Stimulated activated CD8-positive, alpha-beta memory T cell treated with anti-CD3 and anti-CD28 coated beads, Interleukin-7, amount 100 ng/mL, for 24 hours (primary cell): ENCODE data around the gene PDXP.
"Not testable (repeated sequence)": the region's sequence is repeated elsewhere in the genome, so short reads cannot be mapped to it uniquely, and the experiment has no call there.

Experiments
- DNase-seq: peaks from one replicate; pipeline ENCODE4 v3.0.0-alpha.2; 2020; ENCODE audit warnings: low read depth

The PDXP gene

DNA sequence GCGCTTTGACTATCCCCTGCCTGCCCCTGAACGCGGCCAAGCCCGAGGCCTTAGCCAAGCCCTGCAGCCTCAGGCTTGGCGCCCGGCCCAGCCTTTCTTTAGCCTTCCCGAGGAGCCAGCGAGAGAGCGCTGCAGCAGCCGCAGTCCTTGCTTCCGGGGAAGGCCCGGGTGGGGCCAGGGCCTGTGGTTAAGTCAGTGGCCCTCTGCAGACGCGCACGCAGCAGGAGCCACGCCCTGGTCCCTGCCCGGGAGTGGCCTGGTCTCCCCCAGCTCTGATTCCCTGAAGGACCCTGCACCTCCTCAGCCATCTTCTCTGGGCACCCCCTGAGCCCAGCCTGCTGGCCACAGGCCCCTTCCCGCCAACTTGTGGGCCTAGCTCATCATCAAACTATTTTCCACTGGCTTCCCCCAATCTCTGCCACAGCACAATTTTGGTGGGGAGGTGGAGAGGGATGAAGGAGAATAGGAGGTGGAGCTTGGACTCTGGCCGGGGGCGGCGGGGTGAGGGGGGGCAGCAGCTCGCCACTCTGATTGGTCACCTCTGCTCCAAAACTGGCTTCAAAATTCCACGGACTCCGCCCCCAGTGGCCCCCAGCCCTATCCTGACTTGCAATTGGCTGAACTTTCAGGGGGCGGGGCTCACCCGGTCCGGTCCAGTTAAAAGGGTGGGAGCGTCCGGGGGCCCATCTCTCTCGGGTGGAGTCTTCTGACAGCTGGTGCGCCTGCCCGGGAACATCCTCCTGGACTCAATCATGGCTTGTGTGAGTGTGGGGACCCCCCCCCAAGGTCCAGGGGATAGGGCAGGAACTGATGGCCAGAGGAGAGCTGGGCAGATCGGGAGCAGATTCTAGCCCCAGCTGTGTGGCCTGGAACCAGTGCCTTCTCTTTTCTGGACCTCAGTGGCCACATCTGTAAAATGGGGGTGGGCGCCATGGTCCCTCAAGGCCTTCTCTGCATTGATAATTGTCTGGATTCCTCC lies 16.7 kb downstream of the PDXP start, which contains the start of gene LGALS1:
TSS of gene LGALS1 (plus strand) at position 686 of the 979 bp plus-strand sequence. CDS start at position 753, 67 bp downstream.
- DNase-seq: no peak

DNA sequence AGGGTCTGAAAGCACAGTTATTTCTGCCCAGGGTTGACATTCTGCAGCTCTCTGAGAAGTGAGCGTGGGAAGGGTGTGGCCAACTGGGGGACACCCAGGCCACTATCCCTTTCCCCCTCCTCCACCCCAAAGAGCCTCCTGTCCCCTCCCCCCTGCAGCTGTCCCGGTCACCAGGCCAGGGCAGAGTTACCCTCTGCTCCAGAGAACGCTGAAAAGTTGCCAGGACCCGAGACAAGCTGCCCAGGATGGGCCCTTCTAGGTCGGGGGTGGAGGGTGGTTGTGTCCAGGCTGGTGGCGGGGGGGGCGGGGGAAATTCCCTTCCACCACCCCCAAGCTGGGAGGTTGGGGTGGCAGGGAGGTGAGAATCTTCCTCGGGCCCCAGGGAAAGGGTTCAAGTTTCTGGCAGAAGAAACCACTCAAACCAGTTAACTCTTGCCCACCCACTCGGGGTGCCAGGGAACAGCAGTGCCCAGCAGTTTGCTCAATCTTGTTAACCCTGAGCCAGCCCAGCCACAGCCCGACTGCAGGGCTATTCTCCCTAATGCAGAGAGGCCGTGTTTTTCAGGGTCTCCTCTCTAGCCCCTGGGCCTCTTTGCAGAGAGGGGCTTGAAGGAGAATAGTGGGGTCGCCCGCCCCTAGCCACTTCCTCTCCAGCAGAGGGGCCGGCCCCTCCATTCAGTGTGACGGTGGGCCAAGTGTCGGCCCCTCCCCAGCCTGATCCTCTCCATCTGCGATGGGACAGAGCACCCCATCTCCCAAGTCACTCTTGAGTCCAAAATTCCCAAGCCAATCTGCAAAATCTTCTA lies 17.6 kb downstream of the PDXP start:
- DNase-seq: no peak

DNA sequence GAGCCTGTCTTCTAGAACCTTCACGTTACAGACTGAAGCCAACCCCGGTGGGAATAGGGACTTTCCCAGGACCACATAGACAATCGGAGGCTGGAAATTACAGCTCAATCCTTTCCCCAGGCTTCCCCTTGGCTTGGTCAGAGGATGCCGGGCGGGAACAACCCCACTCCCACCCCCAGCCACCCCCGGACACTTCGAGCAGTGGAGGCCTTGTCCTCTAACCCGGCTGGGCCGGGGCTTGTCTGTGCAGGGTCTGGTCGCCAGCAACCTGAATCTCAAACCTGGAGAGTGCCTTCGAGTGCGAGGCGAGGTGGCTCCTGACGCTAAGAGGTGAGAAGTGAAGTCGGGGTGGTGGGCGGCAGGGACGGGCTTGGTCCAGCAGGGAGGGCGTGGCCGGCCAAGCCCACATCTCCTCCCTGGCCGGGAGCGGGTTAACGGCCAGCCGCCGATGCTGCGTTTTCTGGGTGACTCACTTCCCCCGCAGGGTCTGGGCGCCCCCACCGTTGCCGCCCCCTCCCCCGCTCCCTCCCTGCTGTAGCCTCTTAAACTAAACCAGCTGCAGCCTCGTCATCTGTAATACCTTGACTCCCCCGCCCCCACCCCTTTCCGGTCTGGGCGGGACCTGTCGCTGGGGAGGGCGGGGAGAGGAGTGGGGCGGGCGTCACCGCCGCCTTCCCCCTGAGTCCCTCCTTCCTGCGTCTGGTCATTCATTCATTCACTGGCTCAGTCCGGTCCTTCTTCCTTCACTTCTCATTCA lies 18.4 kb downstream of the PDXP start:
- DNase-seq: peak; percentile 82

DNA sequence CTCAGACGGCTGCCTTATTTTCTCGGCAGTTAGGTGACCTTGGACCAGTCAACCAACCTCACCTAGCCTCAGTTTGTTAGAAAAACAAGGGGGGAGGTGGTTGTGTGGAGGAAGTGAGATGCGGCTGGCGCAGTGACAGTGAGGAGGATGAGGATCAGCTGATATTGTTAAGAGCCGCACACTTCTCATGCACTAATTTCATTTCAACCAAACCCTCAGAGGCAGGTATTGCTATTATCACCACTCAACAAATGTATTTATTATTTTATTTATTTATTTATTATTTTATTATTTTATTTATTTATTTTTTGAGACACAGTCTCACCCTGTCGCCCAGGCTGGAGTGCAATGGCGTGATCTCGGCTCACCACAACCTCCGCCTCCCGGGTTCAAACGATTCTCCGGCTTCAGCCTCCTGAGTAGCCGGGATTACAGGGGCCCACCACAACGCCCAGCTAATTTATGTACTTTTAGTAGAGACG lies 19.0 kb downstream of the PDXP start:
- no peak for DNase-seq

DNA sequence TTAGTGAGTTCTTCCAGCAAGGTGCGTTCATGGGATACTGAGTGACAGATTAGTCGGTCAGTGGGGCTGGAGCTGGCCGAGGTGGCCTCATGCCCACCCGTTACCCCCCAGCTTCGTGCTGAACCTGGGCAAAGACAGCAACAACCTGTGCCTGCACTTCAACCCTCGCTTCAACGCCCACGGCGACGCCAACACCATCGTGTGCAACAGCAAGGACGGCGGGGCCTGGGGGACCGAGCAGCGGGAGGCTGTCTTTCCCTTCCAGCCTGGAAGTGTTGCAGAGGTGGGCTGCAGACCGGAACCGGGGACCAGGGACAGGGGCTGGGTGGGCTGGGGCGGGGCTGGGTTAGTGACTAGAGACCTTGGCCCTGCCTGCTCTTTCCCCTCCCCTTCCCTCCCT lies 19.8 kb downstream of the PDXP start:
- DNase-seq: no peak

DNA sequence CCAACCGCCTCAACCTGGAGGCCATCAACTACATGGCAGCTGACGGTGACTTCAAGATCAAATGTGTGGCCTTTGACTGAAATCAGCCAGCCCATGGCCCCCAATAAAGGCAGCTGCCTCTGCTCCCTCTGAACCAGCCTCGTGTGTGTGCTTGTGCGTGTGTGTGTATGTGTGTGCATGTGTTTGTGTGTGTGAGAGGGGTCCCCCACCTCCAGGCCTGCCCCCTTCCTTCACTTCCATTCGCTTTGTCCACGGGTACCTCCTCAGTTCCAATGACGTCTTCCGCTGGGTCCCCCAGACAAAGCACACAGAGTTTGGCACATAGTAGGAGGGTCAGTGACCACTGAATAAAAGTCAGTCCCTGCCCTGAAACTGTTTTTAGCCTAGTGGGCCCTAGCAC lies 21.1 kb downstream of the PDXP start:
- no peak for DNase-seq

DNA sequence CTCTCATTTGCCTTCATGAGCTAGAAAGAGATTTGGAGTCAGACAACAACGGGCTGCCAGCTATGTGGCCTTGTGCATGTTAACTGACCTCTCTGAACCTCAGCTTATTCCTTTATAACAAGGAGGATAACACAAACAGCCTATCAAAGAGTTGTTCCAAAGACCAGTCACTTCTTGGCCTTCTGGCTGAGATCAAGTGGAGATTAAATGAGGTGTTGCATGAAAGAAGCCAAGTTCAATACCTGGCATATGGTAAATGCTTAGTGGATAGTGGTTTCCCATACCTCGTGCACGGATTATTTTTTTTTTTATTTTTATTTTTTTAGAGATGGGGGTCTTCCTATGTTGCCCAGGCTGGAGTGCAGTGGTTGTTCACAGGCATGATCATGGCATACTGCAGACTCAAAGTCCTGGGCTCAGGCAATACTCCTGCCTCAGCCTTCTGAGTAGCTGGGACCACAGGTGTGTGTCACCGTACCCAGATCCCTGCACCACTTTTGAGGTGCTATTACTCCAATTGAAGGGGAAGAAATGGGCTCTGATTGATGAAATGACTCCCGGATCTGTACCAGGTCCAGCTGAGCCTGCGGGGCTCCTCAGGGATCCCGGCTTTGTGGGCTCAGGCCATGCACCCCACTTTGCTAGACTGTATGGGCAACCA lies 21.8 kb downstream of the PDXP start:
- DNase-seq: no peak

DNA sequence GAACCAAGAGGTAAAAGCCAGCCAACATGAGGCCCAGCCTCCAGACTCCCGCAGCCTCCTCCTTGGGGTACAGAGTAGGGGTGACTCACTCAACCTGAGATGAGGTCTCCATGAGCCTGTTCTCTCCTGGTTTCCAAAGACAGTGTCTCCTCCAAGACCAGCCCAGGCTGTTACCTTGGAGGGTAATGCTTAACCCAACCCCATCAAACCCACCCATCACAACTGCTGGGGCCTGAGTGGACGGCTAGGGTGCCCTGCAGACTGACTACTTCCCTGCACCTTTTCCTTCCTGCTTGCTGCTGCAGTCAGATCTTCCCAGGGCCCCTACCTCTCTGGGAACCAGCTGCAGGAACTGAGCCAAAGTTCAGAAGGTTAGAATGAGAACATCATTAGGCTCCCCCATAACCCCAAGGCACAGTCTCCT lies 22.5 kb downstream of the PDXP start:
- DNase-seq: no peak

DNA sequence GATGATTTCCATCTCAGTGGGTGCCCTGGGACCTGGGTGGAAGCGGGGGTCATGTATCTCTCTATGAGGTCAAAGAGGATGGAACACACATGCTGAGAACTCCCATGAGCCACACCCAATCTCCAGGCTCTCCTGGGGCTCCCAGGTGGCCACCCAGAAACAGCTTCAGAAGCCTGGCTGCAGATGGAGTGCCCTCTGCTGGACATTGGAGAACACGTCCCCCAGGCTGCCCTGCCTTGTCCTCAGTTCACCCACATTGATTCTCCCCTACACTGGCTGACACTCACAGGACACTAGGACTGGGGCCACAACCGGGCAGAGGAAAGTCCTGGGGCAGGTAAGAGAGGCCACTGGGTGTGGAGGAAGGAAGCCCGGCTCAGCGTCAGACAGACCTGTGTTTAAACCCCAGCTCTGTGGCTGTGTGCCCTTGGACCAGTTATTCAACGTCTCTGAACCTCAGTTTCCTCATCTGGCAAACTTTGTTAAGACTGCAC lies 23.1 kb downstream of the PDXP start:
- peak; percentile 49 for DNase-seq

DNA sequence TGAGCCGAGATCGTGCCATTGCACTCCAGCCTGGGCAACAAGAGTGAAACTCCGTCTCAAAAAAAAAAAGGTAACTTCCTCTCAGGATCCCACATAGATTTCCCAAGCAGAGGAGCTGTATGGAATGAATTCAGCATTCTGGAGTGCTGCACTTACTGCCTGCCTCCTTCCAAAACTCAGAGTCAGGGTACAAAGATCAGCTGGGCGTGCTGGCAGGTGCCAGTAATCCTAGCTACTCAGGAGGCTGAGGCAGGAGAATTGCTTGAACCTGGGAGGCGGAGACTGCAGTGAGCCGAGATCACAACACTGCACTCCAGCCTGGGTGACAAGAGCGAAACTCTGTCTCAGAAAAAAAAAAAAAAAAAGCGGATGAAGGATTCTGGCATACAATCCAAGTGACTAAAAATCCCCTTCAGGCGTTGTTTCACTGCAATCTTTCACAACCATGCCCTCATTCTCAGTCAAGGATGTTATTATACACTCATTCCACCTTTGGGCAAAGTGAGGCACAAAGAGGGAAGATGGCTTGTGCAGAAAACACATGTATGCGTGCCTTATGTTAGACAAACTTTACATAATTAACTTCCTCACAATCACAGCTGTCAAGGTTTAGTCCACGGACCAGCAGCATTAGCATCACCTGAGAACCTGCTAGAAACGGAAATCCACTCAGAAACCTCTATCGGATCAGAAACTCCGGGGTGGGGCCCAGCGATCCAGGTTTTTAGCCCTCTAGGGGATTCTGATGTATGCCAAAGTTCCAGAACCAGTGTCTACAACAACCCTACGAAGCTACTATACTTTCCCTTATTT lies 26.5 kb downstream of the PDXP start:
- no peak for DNase-seq

DNA sequence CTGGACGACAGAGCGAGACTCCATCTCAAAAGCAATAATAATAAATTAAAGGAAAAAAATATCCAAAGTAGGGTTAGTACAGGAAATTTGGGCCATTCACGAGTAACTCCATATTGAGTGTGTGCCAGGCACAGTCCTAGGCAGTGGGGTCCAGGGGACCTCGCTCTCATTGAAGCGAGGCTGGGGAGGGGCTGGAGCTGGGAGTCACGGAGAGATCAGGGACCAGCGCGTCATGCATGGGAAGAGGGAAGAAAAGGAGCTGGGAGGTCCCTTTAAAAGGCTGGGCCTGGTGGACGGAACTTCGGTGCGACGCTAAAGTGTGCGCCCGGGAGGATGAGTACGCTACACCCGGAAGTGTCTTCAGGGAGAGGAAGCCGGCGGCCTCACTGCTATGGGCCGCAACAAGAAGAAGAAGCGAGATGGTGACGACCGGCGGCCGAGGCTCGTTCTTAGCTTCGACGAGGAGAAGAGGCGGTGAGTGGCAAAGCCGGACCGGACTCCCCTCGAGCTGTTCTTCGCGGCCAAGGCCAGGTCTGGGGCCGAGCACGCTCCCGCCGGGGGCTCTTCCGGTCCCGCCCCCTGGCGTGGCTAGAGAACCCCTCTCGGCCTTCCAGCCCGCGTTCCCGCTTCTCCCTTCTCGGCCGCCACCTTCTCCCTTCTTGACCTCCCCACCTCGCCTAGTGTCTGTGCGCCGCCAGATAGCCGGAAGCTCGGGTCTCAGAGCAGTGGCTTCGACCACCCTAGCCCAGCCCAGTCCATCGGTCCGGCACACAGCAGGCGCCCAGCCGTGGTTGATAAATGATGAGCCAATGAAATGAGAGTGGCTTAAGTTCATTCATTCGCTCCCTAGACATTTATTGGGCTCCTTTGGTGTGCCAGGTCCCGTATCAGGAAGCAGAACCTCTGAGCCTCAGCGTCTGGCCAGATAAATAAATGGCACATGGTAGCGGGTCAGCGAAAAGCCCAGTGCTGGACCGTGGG lies 27.8 kb downstream of the PDXP start, which contains the start of gene NOL12:
TSS of gene NOL12 (plus strand) at position 342 of the 981 bp plus-strand sequence. CDS start at position 392, 50 bp downstream.
- DNase-seq: peak; percentile 55

DNA sequence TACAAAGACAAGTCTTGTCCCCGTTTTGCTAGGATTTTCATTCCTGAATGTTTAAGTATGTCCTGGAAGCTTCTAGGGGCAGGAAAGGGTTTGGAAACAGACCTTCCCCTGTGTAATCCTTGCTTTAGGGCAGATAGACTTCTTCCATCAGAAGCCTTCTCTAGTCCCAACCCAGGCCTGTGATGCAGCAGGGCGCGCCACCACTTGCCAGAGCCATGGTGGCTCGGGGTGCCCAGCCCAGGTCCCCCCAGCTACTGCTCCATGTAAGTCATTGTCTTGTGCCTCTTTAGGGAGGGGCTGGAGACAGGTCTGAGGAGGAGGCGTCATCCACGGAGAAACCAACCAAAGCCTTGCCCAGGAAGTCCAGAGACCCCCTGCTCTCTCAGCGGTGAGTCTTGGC lies 31.9 kb downstream of the PDXP start:
- DNase-seq: no peak

DNA sequence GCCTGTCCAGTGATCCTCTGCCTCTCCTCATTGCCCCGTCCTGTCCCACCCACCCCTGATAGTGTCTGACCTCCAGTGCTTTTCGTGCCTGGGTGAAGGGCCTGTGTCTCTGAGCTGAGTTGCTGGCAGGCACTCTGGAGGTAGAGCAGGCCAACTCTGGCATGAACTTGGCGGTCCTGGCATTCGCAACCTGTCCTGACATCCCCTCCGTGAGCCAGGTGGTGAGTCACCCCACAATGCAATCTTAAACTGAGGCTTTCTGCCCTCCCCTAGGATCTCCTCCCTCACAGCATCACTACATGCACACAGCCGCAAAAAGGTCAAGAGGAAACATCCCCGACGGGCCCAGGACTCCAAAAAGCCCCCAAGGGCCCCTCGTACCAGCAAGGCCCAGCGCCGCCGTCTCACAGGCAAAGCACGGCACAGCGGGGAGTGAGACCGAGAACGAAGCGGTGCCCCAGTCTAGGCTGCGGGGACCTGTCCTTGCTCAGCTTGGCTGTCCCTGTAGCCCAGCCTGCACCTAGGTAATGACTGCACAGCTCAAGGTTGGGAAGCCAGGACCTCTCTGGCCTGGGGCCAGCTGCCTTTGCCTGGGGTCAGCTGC lies 32.5 kb downstream of the PDXP start:
- DNase-seq: no peak

DNA sequence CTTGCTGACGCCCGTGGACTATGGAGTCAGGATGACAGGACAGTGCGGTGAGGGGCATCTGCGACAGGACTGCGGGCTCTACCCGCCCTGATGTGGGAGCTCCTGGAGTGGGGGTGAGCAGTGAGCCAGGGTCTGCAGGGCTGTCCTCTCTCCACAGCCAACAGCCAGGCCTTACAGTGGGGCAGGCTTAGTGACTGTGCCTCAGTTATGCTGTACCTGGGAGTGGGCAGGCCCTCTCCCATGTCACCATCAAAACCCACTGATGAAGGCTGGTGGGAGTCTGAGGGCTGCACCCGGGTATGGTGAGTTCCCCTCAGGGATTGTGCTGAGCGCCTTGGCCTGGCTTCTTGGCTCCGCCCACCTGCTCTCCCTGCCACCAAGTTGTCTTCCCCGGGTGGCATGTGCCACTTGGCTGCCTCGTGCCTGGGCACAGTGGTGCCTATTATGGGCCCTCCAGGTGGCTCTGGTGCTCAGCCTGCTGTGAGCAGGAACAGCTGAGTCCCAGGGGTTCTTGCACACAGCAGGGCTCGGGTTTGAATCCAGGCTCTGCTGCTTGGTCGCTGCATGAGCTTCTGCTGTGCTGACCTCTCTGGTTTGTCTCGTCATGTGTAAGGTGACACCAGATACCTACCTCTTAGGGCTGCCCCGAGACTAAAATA lies 34.2 kb downstream of the PDXP start:
- no peak for DNase-seq

DNA sequence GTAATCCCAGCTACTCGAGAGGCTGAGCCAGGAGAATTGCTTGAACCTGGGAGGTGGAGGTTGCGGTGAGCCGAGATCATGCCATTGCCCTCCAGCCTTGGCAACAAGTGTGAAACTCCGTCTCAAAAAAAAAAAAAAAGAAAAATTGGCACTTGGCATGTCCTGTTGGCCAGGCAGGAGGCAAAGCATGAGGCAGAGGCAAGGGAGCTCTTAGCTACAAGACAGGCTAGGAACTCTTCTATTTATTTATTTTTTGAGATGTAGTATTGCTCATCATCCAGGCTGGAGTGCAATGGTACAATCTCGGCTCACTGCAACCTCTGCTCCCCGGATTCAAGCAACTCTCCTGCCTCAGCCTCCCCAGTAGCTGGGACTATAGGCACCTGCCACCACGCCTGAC lies 35.6 kb downstream of the PDXP start:
- not testable (repeated sequence) for DNase-seq

DNA sequence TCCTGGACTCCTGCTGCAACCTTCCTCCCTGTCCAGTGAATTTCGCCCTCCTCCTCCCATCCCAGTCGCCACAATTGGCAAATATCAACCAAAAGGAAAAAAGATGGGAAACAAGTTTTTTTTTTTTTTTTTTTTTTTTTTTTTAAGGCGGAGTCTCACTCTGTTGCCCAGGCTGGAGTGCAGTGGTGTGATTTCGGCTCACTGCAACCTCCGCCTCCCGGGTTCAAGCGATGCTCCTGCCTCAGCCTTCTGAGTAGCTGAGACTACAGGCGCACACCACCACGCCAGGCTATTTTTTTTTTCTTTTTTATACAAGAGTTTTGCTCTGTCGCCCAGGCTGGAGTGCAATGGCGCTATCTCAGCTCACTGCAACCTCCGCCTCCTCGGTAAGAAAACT lies 37.7 kb downstream of the PDXP start:
- DNase-seq: not testable (repeated sequence)

DNA sequence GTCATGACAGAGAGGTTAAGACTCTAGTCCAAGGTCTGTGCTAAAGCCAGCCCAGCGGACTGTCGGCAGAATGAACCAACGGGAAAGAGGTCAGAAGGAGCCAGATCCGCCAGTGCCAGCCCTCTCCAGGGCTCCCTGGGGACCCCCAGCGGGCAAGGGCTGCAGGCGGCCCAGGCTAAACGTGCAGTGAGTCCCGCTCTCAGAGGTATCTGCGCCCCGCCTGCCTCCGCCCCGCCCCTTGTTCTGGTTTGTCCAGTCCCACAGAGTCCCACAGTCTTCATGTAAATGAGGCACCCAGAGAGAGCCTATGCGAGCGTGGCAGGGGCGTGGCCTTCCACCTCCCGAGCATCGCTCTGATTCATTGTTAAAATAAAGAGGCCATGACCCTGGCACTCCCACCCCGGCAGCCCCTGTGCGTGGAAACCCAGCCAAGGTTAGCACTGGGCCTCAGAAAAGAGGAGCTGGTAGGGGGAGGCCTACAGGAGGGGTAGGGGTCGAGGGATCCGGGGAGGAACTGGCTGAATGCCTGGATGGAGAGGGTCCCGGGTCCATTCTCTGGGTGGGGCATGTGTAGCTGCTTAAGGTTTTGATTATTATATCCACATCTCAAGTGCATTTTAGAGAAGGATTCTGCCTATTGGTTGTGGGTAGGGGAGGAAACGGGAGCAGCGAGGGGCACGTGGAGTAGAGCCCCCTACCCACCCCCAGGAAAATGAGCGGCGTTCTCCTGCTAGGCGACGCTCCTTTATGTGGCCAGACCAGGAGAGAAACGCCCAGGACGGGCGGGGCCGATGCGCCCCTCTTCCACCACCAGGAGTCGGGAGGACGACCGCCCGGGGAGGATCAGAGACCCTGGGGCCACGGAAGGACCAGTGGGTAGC lies 38.4 kb downstream of the PDXP start, which contains the start of gene TRIOBP:
TSS of gene TRIOBP (plus strand) at position 392 of the 881 bp plus-strand sequence. CDS start 4,318 bp downstream, outside the sequence.
- DNase-seq: peak; percentile 78
